ENCODE results near the gene EHD1. TPM values are rescaled to one million over a fixed set of nuclear protein-coding genes. Genes with fewer than 3 reads are reported as not detected.

EHD1 gene
- total and polyA plus RNA-seq, 2 of the 4 experiments (the other 2 are of a cell fraction): 107 to 209 TPM

DNA sequence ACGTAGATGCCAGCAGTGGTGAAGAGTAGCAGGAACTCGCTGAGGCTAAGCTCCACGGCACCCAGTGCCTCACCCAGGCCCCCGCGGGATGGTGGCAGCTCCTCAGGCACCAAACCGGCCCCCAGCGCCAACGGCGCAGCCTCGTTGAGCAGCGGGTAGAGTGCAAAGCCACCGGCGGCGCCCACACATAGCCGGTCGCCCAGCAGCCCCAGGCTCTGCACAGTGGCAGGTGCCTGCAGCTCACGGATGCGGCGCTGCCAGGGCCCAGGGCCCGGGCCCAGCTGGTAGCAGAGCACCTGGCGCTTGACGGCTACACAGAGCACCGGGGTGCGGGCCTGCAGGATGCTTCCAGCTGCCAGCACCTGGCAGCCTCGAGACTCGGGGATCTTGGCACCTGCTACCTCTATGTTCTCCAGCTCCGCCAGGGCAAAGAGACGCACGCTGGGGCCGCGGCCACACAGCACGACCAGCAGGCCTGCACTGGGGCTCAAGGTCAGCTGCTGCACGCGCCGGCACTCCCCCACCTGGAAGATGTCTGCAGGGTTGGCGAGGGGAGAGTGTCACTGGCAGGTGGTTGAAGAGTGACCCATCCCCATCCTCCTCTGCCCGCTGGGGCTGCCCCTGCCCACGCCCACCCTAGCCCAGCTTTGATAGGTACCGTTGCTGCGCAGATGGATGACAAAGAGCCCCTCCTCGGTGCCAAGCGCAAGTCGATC, 48.7 kb downstream of the EHD1 start:
- no peak overlapping the region for H3K18ac ChIP-seq (ENCODE audit: low read depth, low read length)
- H3K36me3 ChIP-seq (ENCODE audit: control insufficient read depth, insufficient read depth, low read length): no peaks in the 10 kb centered on the region
- H3K4ac ChIP-seq (ENCODE audit: low read depth, low read length): no peak overlapping the region
- dilution Hi-C loops (cut with HindIII; ENCODE audit: low sequenced_read_pairs, unreplicated experiment) (no loop called here), intact Hi-C loops (cut with micrococcal nuclease) (no loop called here), in situ Hi-C loops (cut with MboI; ENCODE audit: low sequenced_read_pairs) (no loop called here)
- H2BK20ac ChIP-seq (ENCODE audit: low read depth, low read length): no peak overlapping the region
- H4K5ac ChIP-seq (ENCODE audit: low read depth, low read length): no peak overlapping the region
- no peak overlapping the region for H3K4me2 ChIP-seq (ENCODE audit: low read depth, low read length)
- no peak overlapping the region for H2BK120ac ChIP-seq (ENCODE audit: low read depth, low read length)
- no peak overlapping the region for H2AK5ac ChIP-seq (ENCODE audit: low read depth, low read length)
- H3K4me1 ChIP-seq (ENCODE audit: control insufficient read depth, insufficient read depth, low read length): no peaks in the 10 kb centered on the region
- no peak overlapping the region for H3K9ac ChIP-seq (ENCODE audit: low read depth, low read length)
- no peak for DNase-seq
- H3K27me3 ChIP-seq (ENCODE audit: control insufficient read depth, insufficient read depth, low read length): peaks cover 21% of the 10 kb centered on the region
- H3K23ac ChIP-seq (ENCODE audit: low read depth, low read length): no peak overlapping the region
- no peak for TF ChIP-seq RAD21 (IDR thresholded peaks at IDR 0.05; ENCODE audit: low read length)
- TF ChIP-seq CHD1 (IDR thresholded peaks at IDR 0.05; ENCODE audit: low read depth, low read length): no peak
- no peak for TF ChIP-seq RFX5 (IDR thresholded peaks at IDR 0.05; ENCODE audit: low read depth, low read length)
- no peak for TF ChIP-seq MXI1 (IDR thresholded peaks at IDR 0.05; ENCODE audit: borderline replicate concordance, low read depth, low read length)
- no peak for TF ChIP-seq MAFK (IDR thresholded peaks at IDR 0.05; ENCODE audit: low read depth, low read length)
- TF ChIP-seq, protein P1, sequence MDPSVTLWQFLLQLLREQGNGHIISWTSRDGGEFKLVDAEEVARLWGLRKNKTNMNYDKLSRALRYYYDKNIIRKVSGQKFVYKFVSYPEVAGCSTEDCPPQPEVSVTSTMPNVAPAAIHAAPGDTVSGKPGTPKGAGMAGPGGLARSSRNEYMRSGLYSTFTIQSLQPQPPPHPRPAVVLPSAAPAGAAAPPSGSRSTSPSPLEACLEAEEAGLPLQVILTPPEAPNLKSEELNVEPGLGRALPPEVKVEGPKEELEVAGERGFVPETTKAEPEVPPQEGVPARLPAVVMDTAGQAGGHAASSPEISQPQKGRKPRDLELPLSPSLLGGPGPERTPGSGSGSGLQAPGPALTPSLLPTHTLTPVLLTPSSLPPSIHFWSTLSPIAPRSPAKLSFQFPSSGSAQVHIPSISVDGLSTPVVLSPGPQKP (IDR thresholded peaks at IDR 0.05; ENCODE audit: borderline replicate concordance, low read depth, low read length): no peak
- TF ChIP-seq RCOR1 (IDR thresholded peaks at IDR 0.05; ENCODE audit: insufficient replicate concordance, low read length): no peak
- no peak for TF ChIP-seq CEBPB (IDR thresholded peaks at IDR 0.05; ENCODE audit: low read depth, low read length)
- no peak for TF ChIP-seq BHLHE40 (IDR thresholded peaks at IDR 0.05; ENCODE audit: low read depth, low read length)
- no peak for TF ChIP-seq MAZ (IDR thresholded peaks at IDR 0.05; ENCODE audit: borderline replicate concordance, low read depth, low read length)
- TF ChIP-seq, protein P2, sequence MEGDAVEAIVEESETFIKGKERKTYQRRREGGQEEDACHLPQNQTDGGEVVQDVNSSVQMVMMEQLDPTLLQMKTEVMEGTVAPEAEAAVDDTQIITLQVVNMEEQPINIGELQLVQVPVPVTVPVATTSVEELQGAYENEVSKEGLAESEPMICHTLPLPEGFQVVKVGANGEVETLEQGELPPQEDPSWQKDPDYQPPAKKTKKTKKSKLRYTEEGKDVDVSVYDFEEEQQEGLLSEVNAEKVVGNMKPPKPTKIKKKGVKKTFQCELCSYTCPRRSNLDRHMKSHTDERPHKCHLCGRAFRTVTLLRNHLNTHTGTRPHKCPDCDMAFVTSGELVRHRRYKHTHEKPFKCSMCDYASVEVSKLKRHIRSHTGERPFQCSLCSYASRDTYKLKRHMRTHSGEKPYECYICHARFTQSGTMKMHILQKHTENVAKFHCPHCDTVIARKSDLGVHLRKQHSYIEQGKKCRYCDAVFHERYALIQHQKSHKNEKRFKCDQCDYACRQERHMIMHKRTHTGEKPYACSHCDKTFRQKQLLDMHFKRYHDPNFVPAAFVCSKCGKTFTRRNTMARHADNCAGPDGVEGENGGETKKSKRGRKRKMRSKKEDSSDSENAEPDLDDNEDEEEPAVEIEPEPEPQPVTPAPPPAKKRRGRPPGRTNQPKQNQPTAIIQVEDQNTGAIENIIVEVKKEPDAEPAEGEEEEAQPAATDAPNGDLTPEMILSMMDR (conservative IDR thresholded peaks at IDR 0.05; ENCODE audit: low read depth, low read length): no peak
- no peak for TF ChIP-seq POLR2A (IDR thresholded peaks at IDR 0.05; ENCODE audit: low read depth, low read length)
- no peak for TF ChIP-seq SMC3 (IDR thresholded peaks at IDR 0.05; ENCODE audit: low read depth, low read length)
- no peak for TF ChIP-seq FOS (IDR thresholded peaks at IDR 0.05; ENCODE audit: low read depth, low read length)
- no peak for TF ChIP-seq NFE2L2 (IDR thresholded peaks at IDR 0.05; ENCODE audit: low read depth, low read length)
- TF ChIP-seq, protein P3, sequence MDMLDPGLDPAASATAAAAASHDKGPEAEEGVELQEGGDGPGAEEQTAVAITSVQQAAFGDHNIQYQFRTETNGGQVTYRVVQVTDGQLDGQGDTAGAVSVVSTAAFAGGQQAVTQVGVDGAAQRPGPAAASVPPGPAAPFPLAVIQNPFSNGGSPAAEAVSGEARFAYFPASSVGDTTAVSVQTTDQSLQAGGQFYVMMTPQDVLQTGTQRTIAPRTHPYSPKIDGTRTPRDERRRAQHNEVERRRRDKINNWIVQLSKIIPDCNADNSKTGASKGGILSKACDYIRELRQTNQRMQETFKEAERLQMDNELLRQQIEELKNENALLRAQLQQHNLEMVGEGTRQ (IDR thresholded peaks at IDR 0.05; ENCODE audit: low read depth, low read length): no peak
- 87% methylated on average over 26 of the region's 43 CpGs; no CpG with 5 or more reads in 1 of the 2 experiments for WGBS, 2 experiments (ENCODE audit: extremely low coverage in 2 of 2, insufficient read length in 1 of 2)
- no peaks in the 10 kb centered on the region for H4K20me1 ChIP-seq (ENCODE audit: insufficient read depth, low read length)
- H2AFZ ChIP-seq (replicated peaks; ENCODE audit: low read length, poor library complexity): no peak overlapping the region
- no peak overlapping the region for H4K91ac ChIP-seq (ENCODE audit: insufficient read depth, low read depth, low read length)
- no peaks in the 10 kb centered on the region for H3K9me3 ChIP-seq (ENCODE audit: control insufficient read depth, insufficient read depth, low read length)
- no peak overlapping the region for H2BK15ac ChIP-seq (ENCODE audit: low read depth, low read length)
- H4K8ac ChIP-seq (ENCODE audit: low read depth in 2 of 2, low read length in 2 of 2): no peak overlapping the region
- no peak for ATAC-seq (ENCODE audit: low read depth)
- H3K9me1 ChIP-seq (ENCODE audit: insufficient read depth, low read length): no peaks in the 10 kb centered on the region
- CTCF ChIA-PET: interaction anchor here (0.7 to 1.0 kb wide), 2 partner anchors 8 to 14 kb away, joined by 3 to 4 read pairs; no protein-coding TSS in a partner anchor
- POLR2A ChIA-PET (ENCODE audit: unreplicated experiment): no interaction called here
- H2AK9ac ChIP-seq (replicated peaks; ENCODE audit: low read depth, low read length, poor library complexity): no peak overlapping the region
- H3K14ac ChIP-seq (replicated peaks; ENCODE audit: low read depth, low read length): no peak overlapping the region
- no peaks in the 10 kb centered on the region for H3K79me1 ChIP-seq (ENCODE audit: low read depth in 1 of 2, low read length in 2 of 2)
- BruUV-seq (replicated peaks): no TSS peak
- H3K27ac ChIP-seq (ENCODE audit: insufficient read depth, low read length): no peak overlapping the region
- H3K56ac ChIP-seq (ENCODE audit: extremely low read depth, insufficient read depth, low read length): no peak overlapping the region
- H3K4me3 ChIP-seq (ENCODE audit: insufficient read depth, low read depth, low read length): no peak overlapping the region
- no peak overlapping the region for H2BK5ac ChIP-seq (ENCODE audit: low read depth, low read length, poor library complexity, severe bottlenecking)

Measured in IMR-90 (cell line).